Caco-2 (cell line): Measurements from ENCODE around the gene CLMN. TPM values are rescaled to one million over a fixed set of nuclear protein-coding genes. Genes with fewer than 3 reads are reported as not detected.

Source experiments
- BruUV-seq: library from RNA; stranded (reverse); fragments of 400-500 nt; replicated peaks from 2 replicates; lab custom pipeline; 2021; lab: Mats Ljungman, UMichigan
- CTCF ChIA-PET: fragments of 300-600 bp; sonication (Branson Sonifier 250); formaldehyde crosslinking; loops from one replicate; lab custom pipeline; 2022; ENCODE audit warnings: antibody characterized with exemption; lab: Charles Lee
- POLR2A ChIA-PET: fragments of 300-600 bp; sonication (Branson Sonifier 250); formaldehyde crosslinking; loops from one replicate; lab custom pipeline; 2022; ENCODE audit warnings: antibody characterized with exemption; lab: Charles Lee
- DNase-seq, 2 experiments: peaks; one replicate each; pipeline versions ENCODE4 v3.0.0 to v3.0.0-alpha.2; 2020 to 2022
- H3K27me3 ChIP-seq: replicated peaks from 2 replicates; pipeline ENCODE4 v1.6.0; 2011; ENCODE audit warnings: low read length; ENCODE audit not compliant: control insufficient read depth, insufficient read depth
- H3K36me3 ChIP-seq: 2 replicates; pipeline ENCODE4 v1.5.1; 2011; ENCODE audit warnings: low read length; ENCODE audit not compliant: control insufficient read depth, insufficient read depth
- H3K4me1 ChIP-seq: fragments of 250-450 bp; sonication (Bioruptor Pico); 2 replicates; pipeline ENCODE4 v1.5.1; 2020; ENCODE audit warnings: mild to moderate bottlenecking
- H3K4me3 ChIP-seq: 2 replicates; pipeline ENCODE4 v1.5.1; 2011; ENCODE audit warnings: low read depth, mild to moderate bottlenecking, control low read depth, low read length
- H3K9me3 ChIP-seq: fragments of 250-450 bp; sonication (Bioruptor Pico); 2 replicates; pipeline ENCODE4 v1.5.1; 2020; ENCODE audit warnings: mild to moderate bottlenecking, moderate library complexity
- H3K27ac Mint-ChIP-seq: one replicate; pipeline ENCODE4 v1.8.0; 2022; ENCODE audit warnings: mixed read lengths; ENCODE audit not compliant: unreplicated experiment
- H3K27me3 Mint-ChIP-seq: one replicate; pipeline ENCODE4 v1.8.0; 2022; ENCODE audit warnings: mixed read lengths; ENCODE audit not compliant: insufficient read depth, unreplicated experiment
- H3K36me3 Mint-ChIP-seq: one replicate; pipeline ENCODE4 v1.8.0; 2022; ENCODE audit warnings: mild to moderate bottlenecking, mixed read lengths; ENCODE audit not compliant: insufficient read depth, unreplicated experiment
- H3K4me1 Mint-ChIP-seq: one replicate; pipeline ENCODE4 v1.8.0; 2022; ENCODE audit warnings: low read depth, mixed read lengths; ENCODE audit not compliant: unreplicated experiment
- H3K4me3 Mint-ChIP-seq: one replicate; pipeline ENCODE4 v1.8.0; 2022; ENCODE audit warnings: mild to moderate bottlenecking, moderate library complexity, mixed read lengths; ENCODE audit not compliant: unreplicated experiment
- H3K9me3 Mint-ChIP-seq: one replicate; pipeline ENCODE4 v1.8.0; 2022; ENCODE audit warnings: mixed read lengths; ENCODE audit not compliant: unreplicated experiment
- CTCF ChIP-seq, 2 experiments: fragments of 200-600 bp in 1 of 2; IDR thresholded peaks; 1 replicate in 1 of 2; 2 replicates in 1 of 2; pipeline versions ENCODE4 v1.5.1 to v1.8.0; 2011 to 2022; ENCODE audit warnings: antibody characterized with exemption in 1 of 2, control low read depth in 1 of 2, inconsistent platforms in 1 of 2, low read depth in 1 of 2, low read length in 1 of 2, mild to moderate bottlenecking in 1 of 2, moderate library complexity in 1 of 2; ENCODE audit not compliant: insufficient read depth in 1 of 2, severe bottlenecking in 1 of 2, unreplicated experiment in 1 of 2
- intact Hi-C: fragments of 100-400 bp; cut with micrococcal nuclease; formaldehyde crosslinking; loops from one replicate; pipeline ENCODE4 v1.10.0; 2022; ENCODE audit not compliant: unreplicated experiment
- total RNA-seq: library from RNA; stranded (reverse); gene quantifications from 2 replicates; pipeline ENCODE4 v1.2.3, GENCODE V29; 2022

CLMN gene
- total RNA-seq, 1 experiment from 2014 or later, result 6.7 TPM

- no TSS peak for BruUV-seq
- Mint-ChIP-seq H3K4me1 (no peaks in the 10 kb centered on the region), H3K36me3 (peaks cover 6% of the 10 kb centered on the region), H3K27ac (no peak overlapping the region), H3K9me3 (peaks cover 12% of the 10 kb centered on the region), H3K4me3 (no peak overlapping the region), H3K27me3 (no peaks in the 10 kb centered on the region)
- ChIA-PET POLR2A (no interaction called here), CTCF (interaction anchor here (0.5 kb wide), 1 partner anchor 36 kb away, joined by 4 read pairs; no protein-coding TSS in a partner anchor)
- Histone ChIP-seq H3K4me1 (no peaks in the 10 kb centered on the region), H3K4me3 (no peak overlapping the region), H3K36me3 (no peaks in the 10 kb centered on the region), H3K27me3 (no peaks in the 10 kb centered on the region), H3K9me3 (no peaks in the 10 kb centered on the region; the same call in 1 of the 2 replicates)
- no peak for DNase-seq
- intact Hi-C loops, result no loop called here
- no peak for TF ChIP-seq CTCF (IDR thresholded peaks at IDR 0.05; ENCODE audit: insufficient read depth in 1 of 2, low read depth in 1 of 2, low read length in 1 of 2, severe bottlenecking in 1 of 2, unreplicated experiment in 1 of 2)
Measured at GRCh38 chr14:95190857-95191256, 128.9 kb downstream of the CLMN start.

GRCh38 chr14:95190346-95190840 lies 129.3 kb downstream of the CLMN start:
- Histone ChIP-seq H3K4me1 (no peaks in the 10 kb centered on the region), H3K4me3 (no peak overlapping the region), H3K36me3 (no peaks in the 10 kb centered on the region), H3K9me3 (no peaks in the 10 kb centered on the region; the same call in 1 of the 2 replicates), H3K27me3 (no peaks in the 10 kb centered on the region)
- Mint-ChIP-seq H3K4me1 (no peaks in the 10 kb centered on the region), H3K36me3 (peaks cover 9% of the 10 kb centered on the region), H3K9me3 (peaks cover 12% of the 10 kb centered on the region), H3K27ac (no peak overlapping the region), H3K4me3 (no peak overlapping the region), H3K27me3 (no peaks in the 10 kb centered on the region)
- DNase-seq, result no peak
- BruUV-seq, result no TSS peak
- TF ChIP-seq CTCF (IDR thresholded peaks at IDR 0.05; ENCODE audit: insufficient read depth in 1 of 2, low read depth in 1 of 2, low read length in 1 of 2, severe bottlenecking in 1 of 2, unreplicated experiment in 1 of 2), result no peak
- CTCF ChIA-PET, result interaction anchor here (0.5 kb wide), 1 partner anchor 36 kb away, joined by 4 read pairs; no protein-coding TSS in a partner anchor
- intact Hi-C loops, result no loop called here
- POLR2A ChIA-PET, result no interaction called here

- Histone ChIP-seq H3K27me3 (no peaks in the 10 kb centered on the region), H3K36me3 (no peaks in the 10 kb centered on the region), H3K4me3 (no peak overlapping the region), H3K9me3 (no peaks in the 10 kb centered on the region; the same call in 1 of the 2 replicates), H3K4me1 (no peaks in the 10 kb centered on the region)
- intact Hi-C loops, result no loop called here
- Mint-ChIP-seq H3K9me3 (peaks cover 12% of the 10 kb centered on the region), H3K4me3 (no peak overlapping the region), H3K36me3 (peaks cover 10% of the 10 kb centered on the region), H3K27ac (no peak overlapping the region), H3K27me3 (no peaks in the 10 kb centered on the region), H3K4me1 (no peaks in the 10 kb centered on the region)
- DNase-seq, result no peak
- ChIA-PET POLR2A (no interaction called here), CTCF (no interaction called here)
- BruUV-seq, result no TSS peak
- TF ChIP-seq CTCF (IDR thresholded peaks at IDR 0.05; ENCODE audit: insufficient read depth in 1 of 2, low read depth in 1 of 2, low read length in 1 of 2, severe bottlenecking in 1 of 2, unreplicated experiment in 1 of 2), result no peak
Measured at GRCh38 chr14:95189367-95190132, 130.2 kb downstream of the CLMN start.
